Sciatic nerve (tissue), 2 donors: Measurements from ENCODE around the gene SNAPC2. TPM values are rescaled to one million over a fixed set of nuclear protein-coding genes. Genes with fewer than 3 reads are reported as not detected.
A peak's percentile ranks its signal among the peaks of the same experiment; 100 is the strongest.

Experiments used
- ATAC-seq: fragments of 200-7000 bp; cut with Tn5 transposase; one replicate; pipeline ENCODE4 v1.9.1; 2020; ENCODE audit warnings: mild to moderate bottlenecking, moderate library complexity
- DNase-seq: peaks from one replicate; pipeline ENCODE4 v3.0.0-alpha.2; 2020; ENCODE audit warnings: low spot score
- intact Hi-C: fragments of 100-400 bp; cut with DNase I; formaldehyde crosslinking; loops from one replicate; pipeline ENCODE4 v1.14.2; 2022
- total RNA-seq: library from RNA; stranded (reverse); fragmentation: NEBNext Ultra II Directional; extraction: Animal tissue kit (Norgen Biotek cat#: 25700); gene quantifications from one replicate; pipeline ENCODE4 v1.2.1, GENCODE V29; 2021
- donor health status: DM: no; HTN: no; CAD: no.
- donor health status: DM: no; HTN: no; CAD: no.

Gene SNAPC2, protein sequence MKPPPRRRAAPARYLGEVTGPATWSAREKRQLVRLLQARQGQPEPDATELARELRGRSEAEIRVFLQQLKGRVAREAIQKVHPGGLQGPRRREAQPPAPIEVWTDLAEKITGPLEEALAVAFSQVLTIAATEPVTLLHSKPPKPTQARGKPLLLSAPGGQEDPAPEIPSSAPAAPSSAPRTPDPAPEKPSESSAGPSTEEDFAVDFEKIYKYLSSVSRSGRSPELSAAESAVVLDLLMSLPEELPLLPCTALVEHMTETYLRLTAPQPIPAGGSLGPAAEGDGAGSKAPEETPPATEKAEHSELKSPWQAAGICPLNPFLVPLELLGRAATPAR
- total RNA-seq: 14.9 TPM

DNA sequence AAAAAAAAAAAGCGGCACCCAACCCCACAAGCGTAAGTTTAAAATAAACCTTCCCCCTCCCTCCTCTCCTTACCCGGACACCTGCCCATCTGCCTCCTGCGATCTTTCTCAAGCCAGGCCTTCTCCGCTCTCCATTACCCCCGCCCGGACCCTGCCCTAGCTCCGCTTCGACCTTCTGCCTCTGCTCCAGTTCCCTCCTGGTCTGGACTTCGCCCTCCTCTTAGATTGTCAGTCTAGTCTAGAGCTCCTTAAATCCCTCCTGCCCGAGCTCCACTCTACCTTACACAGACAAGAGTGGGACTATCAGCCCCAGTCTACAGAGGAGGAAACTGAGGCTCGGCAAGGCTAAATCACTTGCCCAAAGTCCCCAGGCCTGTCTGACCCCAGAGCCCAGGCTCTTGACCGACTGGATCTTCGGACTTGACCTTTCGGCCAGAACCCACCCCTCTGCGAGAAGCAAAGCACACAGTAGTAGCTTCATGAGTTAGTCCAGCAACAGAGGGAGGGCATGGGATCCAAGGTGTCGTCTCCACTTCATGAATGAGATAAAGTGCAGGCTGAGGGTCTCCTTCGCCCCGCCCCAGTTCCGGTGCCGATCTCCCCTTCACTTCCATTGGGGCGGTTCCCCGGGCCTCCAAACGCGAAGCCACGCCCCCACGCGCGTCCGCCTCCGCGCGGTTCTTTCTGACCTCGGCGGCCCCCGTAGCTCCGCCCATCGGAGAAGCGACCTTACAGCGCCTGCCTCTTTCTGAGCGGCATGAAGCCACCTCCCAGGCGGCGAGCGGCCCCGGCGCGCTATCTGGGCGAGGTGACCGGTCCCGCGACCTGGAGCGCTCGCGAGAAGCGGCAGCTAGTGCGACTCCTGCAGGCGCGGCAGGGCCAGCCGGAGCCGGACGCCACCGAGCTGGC lies at the start of gene SNAPC2:
SNAPC2 (plus strand) TSS at position 729 of the 909 bp plus-strand sequence; CDS start at position 758, 29 bp downstream.
- peak; percentile 66 for ATAC-seq
- intact Hi-C loops: no loop called here
- DNase-seq: peak; percentile 98

DNA sequence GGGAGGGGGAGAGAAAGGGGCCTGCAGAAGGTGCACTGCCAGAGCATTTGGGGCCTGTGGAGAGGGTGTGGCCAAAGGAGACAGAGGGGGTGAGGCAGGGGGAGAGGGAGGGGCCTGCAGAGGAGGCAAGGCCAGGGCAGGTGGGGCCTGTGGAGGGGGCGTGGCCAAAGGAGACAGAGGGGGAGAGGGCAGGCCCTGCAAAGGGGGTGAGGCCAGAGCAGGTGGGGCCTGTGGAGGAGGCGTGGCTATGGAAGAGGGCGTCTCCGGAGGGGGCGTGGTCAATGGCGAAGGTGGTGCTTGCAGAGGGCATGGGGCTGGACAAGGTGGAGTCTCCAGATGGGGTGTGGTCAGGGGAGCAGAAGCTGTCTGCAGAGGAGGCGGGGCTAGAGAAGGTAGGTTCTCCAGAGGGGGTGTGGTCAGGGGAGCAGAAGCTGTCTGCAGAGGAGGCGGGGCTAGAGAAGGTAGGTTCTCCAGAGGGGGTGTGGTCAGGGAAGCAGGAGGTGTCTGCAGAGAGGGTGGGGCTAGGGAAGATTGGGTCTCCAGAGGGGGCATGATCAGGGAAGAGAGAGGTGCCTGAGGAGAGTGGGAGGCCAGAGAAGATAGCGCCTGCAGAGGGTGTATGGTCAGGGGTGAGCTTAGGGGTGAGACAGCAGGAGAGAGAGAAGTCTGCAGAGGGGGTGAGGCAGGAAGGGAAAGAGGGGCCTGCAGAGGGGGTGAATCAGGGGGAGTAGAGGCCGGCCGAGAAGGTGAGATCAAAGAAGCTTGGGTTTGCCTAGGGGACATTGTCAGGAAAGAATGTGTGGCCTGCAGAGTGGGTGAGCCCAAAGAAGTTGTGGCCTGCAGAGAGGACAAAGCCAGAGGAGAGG lies 49.3 kb upstream of the SNAPC2 start:
- peak; percentile 78 for DNase-seq
- peak; percentile 9 for ATAC-seq
- intact Hi-C loops: no loop called here

DNA sequence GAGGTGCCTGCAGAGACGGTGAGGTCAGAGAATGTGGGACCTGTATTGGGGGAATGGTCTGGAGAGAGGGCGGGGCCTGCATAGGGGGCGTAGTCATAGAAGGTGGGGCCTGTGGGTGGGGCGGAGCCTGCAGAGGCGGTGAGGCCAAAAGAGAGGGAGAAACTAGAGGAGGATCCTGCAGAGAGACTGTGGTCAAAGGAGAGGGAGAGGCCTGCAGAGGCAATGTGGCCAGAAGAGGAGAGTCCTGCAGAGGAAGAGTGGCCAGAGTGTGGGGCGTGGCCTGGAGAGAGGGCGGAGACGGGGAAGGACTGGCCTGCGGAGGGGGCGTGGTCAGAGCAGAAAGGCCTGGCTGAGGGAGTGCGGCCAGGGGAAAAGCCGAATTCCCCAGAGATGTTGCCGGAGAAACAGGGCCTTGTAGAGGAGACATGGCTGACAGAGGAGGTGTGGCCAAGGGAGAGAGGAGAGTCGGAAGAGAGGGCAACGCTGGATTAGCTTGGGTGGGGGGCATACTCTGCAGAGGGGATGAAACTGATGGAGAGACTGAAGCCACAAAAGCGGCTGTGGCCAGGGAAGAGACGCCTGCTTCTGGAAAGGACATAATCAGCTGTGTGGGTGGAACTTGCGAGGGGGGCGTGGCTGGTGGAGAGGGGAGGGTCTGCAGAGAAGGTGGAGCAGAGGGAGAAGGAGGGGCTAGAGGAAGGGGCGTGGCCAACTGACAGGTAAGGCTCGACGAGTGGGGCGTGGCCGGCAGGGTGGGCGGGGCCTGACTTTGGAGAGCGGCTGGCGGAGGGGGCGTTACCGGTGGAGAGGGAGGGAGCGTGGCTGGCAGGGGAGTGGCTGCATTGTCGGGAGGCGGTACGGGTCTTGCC lies 48.5 kb upstream of the SNAPC2 start:
- ATAC-seq: peak; percentile 82
- intact Hi-C loops: no loop called here
- DNase-seq: peak; percentile 92

DNA sequence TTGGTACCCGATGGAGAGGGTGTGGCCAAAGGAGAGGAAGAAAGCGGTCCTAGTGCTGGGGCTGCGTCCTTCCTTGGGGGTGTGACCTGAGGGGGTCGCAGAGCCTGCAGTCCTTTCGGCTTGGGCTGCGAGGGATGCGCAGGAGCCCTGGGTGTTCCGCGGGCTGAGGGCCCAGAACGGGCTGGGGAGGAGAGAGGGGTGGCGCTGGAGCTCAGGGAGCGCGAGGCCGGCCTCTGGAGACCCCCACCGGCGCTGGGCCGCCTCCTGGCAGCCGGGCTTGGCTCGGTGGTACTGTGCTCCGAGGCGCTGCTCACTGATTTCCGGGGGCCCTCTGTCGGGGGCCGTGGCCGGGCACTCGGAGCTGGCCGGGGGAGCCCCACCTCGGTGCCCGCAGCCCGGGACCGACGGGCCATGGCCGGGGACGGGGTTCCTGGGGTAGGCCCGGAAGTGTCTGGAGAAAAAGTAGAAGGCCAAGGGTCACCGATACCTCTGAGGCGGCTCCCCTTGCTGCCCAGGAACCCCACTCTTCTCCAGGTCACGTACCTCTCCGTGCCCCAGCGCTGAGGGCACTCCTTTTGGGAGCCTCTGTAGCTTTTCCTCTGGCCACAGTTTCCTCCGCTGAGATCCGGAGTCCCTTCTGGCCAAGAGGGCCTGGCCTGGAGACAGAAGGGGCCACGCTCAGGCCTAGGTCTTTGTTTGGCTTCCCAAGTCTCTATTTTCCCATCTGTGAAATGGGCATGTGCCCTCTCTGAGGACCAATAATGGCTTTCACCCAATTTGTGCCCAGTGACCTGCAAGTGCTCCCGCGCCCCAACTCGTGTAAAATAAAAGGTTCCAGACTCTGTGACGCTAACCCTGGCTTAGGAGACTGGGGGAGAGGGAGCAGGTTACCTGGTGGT lies 47.6 kb upstream of the SNAPC2 start:
- ATAC-seq (no peak), DNase-seq (no peak)
- intact Hi-C loops: no loop called here

DNA sequence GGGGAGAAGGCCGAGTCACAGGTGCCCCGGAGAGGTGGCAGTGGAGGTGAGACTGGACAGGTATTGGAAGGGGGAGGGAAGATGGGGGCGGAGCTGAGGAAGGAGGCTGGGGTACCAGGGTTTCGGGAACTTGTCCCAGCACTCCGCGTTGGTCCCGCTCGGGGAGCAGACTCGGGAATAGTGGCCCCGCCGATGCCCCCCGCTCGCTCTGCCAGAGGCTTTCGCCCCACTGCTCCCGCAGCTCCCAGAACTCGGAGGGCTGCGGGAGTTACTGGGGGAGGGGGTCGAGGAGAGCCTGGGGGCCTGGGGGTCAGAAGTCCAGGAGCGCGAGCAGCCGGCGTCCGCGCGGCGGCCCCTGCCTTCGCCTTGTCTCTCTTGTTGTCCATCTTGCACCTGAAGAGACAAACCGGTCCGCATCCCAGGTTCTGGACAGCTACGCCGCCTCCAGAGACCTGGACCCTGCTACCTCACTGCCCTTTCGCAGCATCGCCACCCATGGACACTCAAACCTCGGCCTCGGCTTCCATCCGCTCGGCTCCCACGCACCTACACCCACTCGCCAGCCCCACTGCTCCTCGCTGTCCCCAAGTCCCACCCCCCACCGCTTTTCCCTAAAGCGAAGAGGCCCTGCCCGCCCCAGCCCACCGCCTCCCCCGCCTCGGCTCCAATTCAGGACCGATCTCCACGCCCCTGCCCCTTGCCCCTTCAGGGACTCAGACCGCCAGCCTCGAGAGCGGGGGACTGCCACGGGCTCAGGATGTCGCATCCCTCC lies 46.6 kb upstream of the SNAPC2 start:
- intact Hi-C loops: no loop called here
- ATAC-seq (no peak), DNase-seq (no peak)

DNA sequence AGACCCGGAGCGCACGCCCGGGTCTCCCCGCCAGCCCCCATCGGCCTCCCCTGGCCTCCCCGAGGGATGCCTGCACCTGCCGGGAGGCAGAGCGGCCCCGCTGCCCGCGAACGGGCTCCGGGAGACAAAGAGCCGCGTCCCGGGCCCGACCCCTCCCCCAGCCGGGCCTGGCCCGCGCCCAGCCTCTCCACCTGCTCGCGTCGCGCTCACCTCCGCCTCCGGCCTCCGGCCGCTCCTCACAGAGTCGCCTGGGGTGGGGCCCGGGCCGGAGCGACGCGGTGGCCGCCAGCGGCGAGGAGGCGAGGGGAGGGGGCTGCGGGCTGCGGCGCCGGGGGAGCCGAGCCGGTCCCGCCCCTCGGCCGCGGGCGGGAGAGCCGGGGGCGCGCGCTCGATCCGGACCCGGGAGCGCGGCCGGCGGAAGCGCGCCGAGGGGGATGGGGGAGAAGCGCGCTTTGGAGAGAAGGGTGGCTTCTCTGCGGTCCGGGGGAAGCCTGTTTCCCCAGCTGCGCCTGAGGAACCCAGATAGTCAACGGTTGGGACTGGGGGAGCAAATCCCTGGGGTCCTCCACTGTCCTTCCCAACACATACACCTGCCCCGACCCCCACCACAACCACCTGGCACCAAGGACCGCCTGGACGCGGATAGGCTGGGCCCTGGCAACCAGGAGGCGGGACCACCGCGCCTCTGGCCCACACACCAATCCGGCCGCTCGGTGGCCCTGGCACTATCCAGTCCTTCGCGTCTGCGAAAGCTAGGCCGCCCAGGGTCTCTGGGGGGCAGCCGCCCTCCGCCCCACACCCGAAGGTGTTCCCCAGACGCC lies 45.9 kb upstream of the SNAPC2 start, which contains the start of gene PRR36:
PRR36 (minus strand) TSS at position 315 of the 821 bp plus-strand sequence. CDS start 701 bp downstream, outside the sequence.
- intact Hi-C loops: no loop called here
- DNase-seq: no peak
- no peak for ATAC-seq

DNA sequence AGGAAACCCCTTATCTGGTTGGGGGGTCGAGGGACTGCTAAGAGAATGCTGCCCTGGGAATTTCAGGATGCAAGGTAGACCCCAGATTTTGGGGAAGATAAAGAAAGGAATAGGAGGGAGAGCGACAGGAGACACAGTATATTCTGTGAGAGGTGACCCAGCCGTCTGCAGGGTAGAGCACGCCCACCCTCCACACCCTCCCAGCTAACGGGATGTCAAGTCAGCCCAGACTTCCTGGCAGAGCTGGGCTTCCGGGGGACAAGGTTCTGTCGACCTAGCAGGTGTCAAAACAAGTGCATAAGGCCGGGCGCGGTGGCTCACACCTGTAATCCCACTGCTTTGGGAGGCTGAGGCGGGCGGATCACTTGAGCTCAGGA lies 45.3 kb upstream of the SNAPC2 start:
- intact Hi-C loops: no loop called here
- ATAC-seq (no peak), DNase-seq (no peak)

DNA sequence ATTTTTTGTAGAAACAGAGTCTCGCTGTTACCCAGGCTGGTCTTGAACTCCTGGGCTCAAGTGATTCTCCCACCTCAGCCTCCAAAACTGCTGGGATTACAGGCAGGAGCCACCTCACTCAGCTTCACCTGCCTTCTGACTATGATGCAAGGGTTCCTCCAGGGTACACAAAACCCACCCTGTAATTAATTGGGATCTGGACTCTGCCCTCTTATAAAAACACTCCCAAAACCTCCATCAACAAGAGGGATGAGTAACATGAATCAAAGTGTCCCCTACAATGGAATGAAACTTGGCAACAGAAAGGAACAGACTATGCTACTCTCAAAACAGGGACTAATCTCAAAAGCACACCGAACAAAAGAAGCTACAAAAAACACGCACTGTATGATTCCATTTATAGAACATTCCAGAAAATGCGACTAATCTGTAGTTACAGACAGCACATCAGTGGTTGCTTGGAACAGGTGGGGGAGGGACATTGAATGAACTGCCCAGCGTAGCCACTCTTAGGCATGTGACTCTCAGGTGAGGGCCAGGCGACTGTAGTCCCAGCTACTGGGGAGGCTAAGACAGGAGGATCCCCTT lies 42.8 kb upstream of the SNAPC2 start:
- intact Hi-C loops: no loop called here
- no peak for ATAC-seq

DNA sequence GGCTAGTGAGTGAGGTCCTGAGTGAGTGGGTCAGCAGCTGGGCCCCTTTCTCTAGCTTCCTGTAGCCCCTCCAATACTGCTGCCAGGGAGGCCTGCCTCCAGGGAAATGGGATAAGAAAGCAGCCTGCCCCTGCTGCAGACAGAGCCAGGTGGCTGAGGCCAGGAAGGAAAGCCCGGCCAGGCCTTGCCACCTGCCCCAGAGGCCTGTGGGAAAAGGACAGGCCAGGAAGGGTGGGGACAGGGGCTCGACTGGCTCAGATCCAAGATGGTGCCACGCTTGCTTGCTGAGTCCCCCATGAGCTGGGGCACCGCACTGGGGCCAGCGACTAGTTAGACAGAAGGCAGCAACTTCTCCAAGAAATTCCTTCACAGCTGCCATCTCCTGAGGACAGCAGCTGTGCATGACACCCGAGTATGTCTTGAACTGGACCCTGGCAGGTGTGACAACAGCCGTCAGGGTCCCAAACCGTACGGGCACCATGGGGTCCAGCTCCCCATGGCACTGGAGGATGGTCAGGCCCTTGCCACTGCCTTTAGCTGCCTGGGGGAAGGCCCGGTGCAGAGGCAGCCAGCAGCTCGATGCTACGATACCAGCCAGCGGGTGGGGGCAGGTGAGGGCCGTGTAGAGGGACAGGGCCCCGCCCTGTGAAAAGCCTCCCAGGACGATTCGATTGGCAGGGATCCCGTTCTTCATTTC lies 40.9 kb upstream of the SNAPC2 start:
- intact Hi-C loops: no loop called here
- no peak for ATAC-seq
- DNase-seq: no peak

More for the DNA sequence above, 42.8 kb upstream of the SNAPC2 start:
- DNase-seq: no peak

DNA sequence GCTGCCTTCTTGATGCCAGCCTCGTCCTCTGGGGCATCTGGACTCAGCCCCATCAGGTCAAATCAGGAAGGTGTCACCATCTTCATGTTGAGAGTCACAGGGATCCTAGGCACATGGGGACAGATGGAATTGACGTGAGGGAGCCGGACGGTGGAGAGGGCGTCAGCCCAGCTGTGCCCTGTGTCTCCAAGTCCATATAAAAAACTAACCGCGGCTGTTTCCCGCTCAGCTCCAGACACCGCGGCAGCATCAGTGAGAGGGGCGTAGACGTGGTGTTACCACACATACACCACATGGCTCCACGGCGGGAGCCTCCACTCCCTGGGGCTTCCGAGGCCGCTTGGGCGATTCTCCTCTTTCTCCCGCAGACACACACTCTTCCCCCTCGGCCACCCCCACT lies 40.3 kb upstream of the SNAPC2 start:
- intact Hi-C loops: no loop called here
- no peak for DNase-seq
- no peak for ATAC-seq

DNA sequence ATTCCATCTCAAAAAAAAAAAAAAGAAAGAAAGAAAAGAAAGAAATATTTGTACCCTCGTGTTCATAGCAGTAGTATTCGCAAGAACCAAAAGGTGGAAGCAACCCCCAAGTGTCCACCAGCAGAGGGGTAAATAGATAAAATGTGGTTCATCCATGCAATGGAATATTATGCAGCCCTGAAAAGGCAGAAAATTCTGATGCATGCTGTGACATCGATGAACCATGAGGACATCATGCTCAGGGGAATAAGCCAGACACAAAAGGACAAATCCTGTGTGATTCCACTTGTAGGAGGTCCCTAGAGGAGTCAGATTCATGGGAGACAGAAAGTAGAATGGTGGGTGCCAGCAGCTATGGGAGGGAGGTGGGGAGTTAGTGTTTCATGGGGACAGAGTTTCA lies 38.2 kb upstream of the SNAPC2 start:
- intact Hi-C loops: no loop called here
- DNase-seq (no peak), ATAC-seq (no peak)

DNA sequence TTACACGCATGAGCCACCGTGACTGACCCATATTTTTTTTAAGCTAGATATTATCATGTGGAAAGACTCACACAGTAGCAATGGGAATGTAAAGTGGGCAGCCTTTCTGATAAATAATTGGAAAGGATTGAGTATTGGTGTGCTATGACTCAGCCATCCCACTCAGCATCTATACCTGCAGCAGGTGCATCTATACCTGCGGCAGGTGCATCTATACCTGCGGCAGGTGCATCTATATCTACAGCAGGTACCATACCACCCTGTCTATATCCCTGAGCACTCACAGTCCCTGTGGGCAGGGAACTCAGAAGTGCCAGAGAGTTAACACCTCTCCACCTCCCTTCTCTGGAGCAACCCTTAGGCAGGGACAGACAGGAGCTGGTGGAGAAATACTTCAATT lies 37.0 kb upstream of the SNAPC2 start:
- intact Hi-C loops: no loop called here
- ATAC-seq (no peak), DNase-seq (no peak)

DNA sequence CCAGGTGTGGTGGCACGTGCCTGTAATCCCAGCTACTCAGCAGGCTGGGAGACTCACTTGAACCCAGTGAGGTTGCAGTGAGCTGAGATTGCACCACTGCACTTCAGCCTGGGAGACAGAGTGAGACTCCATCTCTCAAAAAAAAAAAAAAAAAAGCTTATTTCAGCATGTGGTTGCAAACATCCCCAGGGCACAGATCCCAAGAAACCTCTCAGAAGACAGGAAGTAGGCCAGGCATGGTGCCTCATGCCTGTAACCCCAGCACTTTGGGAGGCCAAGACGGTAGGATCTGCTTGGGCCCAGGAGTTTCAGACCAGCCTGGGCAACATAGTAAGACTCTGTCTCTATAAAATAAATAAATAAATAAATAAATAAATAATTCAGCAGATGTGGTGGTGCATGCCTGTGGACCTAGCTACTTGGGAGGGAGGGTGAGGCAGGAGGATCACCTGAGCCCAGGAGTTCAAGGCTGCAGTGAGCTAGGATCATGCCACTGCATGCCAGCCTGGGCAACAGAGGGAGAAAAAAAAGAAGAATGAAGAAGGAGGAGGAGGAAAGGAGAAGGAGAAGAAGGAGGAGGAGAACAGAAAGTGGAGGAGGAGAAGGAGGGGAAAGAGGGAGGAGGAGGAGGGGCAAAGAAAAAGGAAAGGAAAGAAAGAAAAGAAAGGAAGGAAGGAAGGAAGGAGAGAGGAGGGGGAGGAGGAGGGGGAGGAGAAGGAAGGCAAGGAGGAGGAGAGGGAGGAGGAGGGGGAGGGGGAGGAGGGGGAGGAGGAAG lies 36.2 kb upstream of the SNAPC2 start:
- intact Hi-C loops: no loop called here

DNA sequence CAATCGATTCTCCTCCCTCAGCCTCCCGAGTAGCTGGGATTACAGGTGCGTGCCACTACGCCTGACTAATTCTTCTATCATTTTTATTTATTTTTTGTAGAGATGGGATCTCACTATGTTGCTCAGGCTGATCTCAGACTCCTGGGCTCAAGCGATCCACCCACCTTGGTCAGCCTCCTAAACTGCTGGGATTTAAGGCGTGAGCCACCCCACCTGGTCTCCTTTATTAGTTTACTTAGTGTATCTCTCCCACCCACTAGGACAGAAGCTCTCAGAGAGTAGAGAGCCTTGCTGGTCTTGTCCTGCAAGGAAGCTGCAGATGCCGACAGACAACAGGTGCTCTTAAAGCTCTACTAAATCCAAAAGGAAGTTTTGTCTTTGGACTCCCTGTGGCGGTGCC lies 34.3 kb upstream of the SNAPC2 start:
- ATAC-seq (no peak), DNase-seq (no peak)
- intact Hi-C loops: no loop called here

More for the DNA sequence above, 36.2 kb upstream of the SNAPC2 start:
- ATAC-seq: no peak
- no peak for DNase-seq
